ENCODE results near the gene KIZ.

DNA sequence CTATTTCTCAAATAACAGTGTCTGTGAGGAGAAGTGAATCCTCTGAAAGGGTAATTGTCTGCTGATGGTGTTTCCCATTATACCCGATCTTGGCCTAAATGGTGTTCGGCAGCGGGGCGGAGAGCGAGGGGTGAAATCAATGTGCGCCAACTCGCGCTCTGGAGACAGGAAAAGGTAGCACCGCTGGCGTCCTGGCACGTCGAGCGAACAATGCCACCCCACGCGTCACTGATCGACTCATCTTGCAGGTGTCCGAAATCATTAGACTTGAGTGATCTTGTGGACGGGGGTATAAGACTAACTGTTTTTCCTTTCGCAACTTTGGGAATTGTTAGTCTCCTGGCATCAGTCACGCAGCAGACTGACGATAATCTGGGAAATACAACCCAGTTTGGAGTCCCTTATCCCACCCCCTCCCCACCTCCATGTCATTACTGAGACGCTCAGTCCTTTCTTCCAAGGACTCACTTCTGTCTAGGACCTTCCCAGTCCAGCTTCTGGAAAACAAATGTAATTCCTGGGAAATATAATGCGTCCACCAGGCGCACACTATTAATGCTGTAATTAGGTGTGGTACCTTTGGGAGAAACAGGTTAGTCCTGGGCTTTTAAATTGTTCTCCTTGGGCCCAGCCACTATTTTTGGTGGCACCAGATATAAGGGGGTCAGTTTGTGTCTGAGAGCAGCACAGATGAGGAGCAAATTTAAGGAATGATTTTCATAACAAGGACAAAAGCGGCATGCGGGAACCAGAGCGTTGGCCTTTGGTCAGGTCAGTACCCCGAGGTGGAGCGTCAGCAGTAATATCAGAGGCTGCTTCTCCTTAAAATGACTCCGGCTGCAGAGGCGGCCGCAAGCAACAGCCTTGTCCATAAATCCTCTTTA lies 22.1 kb upstream of the KIZ start:
- TF ChIP-seq, protein P1, sequence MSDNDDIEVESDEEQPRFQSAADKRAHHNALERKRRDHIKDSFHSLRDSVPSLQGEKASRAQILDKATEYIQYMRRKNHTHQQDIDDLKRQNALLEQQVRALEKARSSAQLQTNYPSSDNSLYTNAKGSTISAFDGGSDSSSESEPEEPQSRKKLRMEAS (CRISPR knock-in tag; IDR thresholded peaks at IDR 0.05): no peak
- TF ChIP-seq CREB1 (CRISPR knock-in tag; IDR thresholded peaks at IDR 0.05) (no peak), ATF1 (CRISPR knock-in tag; IDR thresholded peaks at IDR 0.05) (no peak), NR3C1 (CRISPR knock-in tag; conservative IDR thresholded peaks at IDR 0.05; ENCODE audit: low read depth) (no peak), FOXJ3 (CRISPR knock-in tag; IDR thresholded peaks at IDR 0.05; ENCODE audit: borderline replicate concordance) (no peak), TCF7 (CRISPR knock-in tag; IDR thresholded peaks at IDR 0.05; ENCODE audit: low read depth) (no peak), ZNF423 (CRISPR knock-in tag; IDR thresholded peaks at IDR 0.05) (no peak), FOXP1 (CRISPR knock-in tag; IDR thresholded peaks at IDR 0.05; ENCODE audit: borderline replicate concordance) (no peak), TEAD4 (CRISPR knock-in tag; IDR thresholded peaks at IDR 0.05) (no peak), NR1H2 (CRISPR knock-in tag; IDR thresholded peaks at IDR 0.05) (no peak)
- TF ChIP-seq, protein P2, sequence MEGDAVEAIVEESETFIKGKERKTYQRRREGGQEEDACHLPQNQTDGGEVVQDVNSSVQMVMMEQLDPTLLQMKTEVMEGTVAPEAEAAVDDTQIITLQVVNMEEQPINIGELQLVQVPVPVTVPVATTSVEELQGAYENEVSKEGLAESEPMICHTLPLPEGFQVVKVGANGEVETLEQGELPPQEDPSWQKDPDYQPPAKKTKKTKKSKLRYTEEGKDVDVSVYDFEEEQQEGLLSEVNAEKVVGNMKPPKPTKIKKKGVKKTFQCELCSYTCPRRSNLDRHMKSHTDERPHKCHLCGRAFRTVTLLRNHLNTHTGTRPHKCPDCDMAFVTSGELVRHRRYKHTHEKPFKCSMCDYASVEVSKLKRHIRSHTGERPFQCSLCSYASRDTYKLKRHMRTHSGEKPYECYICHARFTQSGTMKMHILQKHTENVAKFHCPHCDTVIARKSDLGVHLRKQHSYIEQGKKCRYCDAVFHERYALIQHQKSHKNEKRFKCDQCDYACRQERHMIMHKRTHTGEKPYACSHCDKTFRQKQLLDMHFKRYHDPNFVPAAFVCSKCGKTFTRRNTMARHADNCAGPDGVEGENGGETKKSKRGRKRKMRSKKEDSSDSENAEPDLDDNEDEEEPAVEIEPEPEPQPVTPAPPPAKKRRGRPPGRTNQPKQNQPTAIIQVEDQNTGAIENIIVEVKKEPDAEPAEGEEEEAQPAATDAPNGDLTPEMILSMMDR (IDR thresholded peaks at IDR 0.05): no peak
- TF ChIP-seq, protein P3, sequence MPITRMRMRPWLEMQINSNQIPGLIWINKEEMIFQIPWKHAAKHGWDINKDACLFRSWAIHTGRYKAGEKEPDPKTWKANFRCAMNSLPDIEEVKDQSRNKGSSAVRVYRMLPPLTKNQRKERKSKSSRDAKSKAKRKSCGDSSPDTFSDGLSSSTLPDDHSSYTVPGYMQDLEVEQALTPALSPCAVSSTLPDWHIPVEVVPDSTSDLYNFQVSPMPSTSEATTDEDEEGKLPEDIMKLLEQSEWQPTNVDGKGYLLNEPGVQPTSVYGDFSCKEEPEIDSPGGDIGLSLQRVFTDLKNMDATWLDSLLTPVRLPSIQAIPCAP (CRISPR knock-in tag; IDR thresholded peaks at IDR 0.05): no peak
